Astrocyte (in vitro differentiated cells and primary cell): ENCODE results near the gene THEM5.

Experiments
- EZH2 ChIP-seq: IDR thresholded peaks from 2 replicates; pipeline ENCODE4 v1.6.1; 2012; ENCODE audit warnings: mild to moderate bottlenecking, low read length, inconsistent platforms; ENCODE audit not compliant: insufficient read depth
- TF ChIP-seq, protein P1 (sequence below): IDR thresholded peaks from 2 replicates; pipeline ENCODE4 v1.5.1; 2011; ENCODE audit warnings: low read depth, mild to moderate bottlenecking, inconsistent platforms, low read length, moderate library complexity; ENCODE audit not compliant: insufficient read depth

DNA sequence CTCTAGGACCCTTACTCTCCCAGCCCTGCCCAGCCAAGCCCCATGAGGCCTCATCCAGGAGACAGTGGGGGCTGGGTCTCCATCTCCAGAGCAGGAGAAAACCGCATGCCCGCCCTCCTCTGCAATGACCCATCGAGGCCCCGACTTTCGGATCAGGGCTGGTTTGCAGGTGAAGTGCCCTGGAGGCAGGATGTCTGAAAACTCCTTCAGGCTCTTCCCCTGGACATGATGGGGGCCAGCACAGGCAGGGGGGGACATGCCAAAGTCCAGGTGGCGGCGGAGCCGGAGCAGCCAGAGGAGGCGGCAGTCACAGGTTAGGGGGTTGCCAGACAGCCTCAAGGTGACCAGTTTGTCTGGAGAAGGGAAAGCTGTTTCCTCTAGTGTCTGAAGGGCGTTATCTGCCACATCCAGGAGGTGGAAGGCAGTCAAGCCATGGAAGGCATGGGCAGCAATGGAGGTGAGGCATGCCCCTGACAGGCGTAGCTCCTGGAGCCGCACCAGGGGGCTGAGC is 52.1 kb downstream of the THEM5 start:
- TF ChIP-seq, protein P1, sequence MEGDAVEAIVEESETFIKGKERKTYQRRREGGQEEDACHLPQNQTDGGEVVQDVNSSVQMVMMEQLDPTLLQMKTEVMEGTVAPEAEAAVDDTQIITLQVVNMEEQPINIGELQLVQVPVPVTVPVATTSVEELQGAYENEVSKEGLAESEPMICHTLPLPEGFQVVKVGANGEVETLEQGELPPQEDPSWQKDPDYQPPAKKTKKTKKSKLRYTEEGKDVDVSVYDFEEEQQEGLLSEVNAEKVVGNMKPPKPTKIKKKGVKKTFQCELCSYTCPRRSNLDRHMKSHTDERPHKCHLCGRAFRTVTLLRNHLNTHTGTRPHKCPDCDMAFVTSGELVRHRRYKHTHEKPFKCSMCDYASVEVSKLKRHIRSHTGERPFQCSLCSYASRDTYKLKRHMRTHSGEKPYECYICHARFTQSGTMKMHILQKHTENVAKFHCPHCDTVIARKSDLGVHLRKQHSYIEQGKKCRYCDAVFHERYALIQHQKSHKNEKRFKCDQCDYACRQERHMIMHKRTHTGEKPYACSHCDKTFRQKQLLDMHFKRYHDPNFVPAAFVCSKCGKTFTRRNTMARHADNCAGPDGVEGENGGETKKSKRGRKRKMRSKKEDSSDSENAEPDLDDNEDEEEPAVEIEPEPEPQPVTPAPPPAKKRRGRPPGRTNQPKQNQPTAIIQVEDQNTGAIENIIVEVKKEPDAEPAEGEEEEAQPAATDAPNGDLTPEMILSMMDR: no peak
- no peak for TF ChIP-seq EZH2
